ENCODE results near the gene DISP3. TPM values are rescaled to one million over a fixed set of nuclear protein-coding genes. Genes with fewer than 3 reads are reported as not detected.

Gene DISP3
- total RNA-seq, 2 experiments from 2014 or later: 0.63 to 0.65 TPM

- DNase-seq: no peak
- intact Hi-C loops (cut with micrococcal nuclease): no loop called here
- H3K27me3 Mint-ChIP-seq: no peaks in the 10 kb centered on the region
- H3K36me3 Mint-ChIP-seq (ENCODE audit: low read depth): no peaks in the 10 kb centered on the region
- H3K9me3 Mint-ChIP-seq: no peaks in the 10 kb centered on the region
- TF ChIP-seq, protein P1, sequence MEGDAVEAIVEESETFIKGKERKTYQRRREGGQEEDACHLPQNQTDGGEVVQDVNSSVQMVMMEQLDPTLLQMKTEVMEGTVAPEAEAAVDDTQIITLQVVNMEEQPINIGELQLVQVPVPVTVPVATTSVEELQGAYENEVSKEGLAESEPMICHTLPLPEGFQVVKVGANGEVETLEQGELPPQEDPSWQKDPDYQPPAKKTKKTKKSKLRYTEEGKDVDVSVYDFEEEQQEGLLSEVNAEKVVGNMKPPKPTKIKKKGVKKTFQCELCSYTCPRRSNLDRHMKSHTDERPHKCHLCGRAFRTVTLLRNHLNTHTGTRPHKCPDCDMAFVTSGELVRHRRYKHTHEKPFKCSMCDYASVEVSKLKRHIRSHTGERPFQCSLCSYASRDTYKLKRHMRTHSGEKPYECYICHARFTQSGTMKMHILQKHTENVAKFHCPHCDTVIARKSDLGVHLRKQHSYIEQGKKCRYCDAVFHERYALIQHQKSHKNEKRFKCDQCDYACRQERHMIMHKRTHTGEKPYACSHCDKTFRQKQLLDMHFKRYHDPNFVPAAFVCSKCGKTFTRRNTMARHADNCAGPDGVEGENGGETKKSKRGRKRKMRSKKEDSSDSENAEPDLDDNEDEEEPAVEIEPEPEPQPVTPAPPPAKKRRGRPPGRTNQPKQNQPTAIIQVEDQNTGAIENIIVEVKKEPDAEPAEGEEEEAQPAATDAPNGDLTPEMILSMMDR (IDR thresholded peaks at IDR 0.05): no peak
- POLR2A ChIA-PET: no interaction called here
- no peak overlapping the region for H3K4me3 Mint-ChIP-seq
- CTCF ChIA-PET: no interaction called here
- no peak for ATAC-seq
- H3K27ac Mint-ChIP-seq: no peak overlapping the region
- H3K4me1 Mint-ChIP-seq (ENCODE audit: low read depth): no peaks in the 10 kb centered on the region
Measured at GRCh38 chr1:11466416-11466815, 12.5 kb upstream of the DISP3 start.

DNA sequence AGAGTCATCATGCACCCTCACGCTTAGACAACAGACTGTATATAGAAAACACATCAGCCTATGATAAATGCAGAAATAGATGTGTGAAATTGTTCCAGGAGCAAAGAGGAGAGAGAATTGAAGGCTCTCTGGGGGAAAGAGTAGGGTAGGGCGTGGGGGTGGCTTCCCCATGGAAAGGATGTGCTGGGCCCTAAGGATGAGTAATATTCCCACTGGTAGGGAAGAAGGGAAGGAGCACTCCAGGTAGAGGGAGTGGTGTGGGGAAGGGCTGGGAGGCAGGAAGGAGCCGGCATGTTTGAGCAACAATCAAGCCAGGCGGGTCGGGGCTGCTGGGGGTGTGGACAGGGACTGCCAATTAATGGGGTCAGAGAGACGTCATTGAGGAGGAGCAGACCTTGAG is 10.1 kb upstream of the DISP3 start:
- DNase-seq (no peak), ATAC-seq (no peak)
- no peaks in the 10 kb centered on the region for H3K9me3 Mint-ChIP-seq
- peaks cover 1% of the 10 kb centered on the region for H3K27me3 Mint-ChIP-seq
- intact Hi-C loops (cut with micrococcal nuclease): no loop called here
- no peak overlapping the region for H3K4me3 Mint-ChIP-seq
- no peaks in the 10 kb centered on the region for H3K4me1 Mint-ChIP-seq (ENCODE audit: low read depth)
- no peak overlapping the region for H3K27ac Mint-ChIP-seq
- TF ChIP-seq, protein P1 (IDR thresholded peaks at IDR 0.05): no peak
- no peaks in the 10 kb centered on the region for H3K36me3 Mint-ChIP-seq (ENCODE audit: low read depth)
- CTCF ChIA-PET: no interaction called here
- POLR2A ChIA-PET: no interaction called here

DNA sequence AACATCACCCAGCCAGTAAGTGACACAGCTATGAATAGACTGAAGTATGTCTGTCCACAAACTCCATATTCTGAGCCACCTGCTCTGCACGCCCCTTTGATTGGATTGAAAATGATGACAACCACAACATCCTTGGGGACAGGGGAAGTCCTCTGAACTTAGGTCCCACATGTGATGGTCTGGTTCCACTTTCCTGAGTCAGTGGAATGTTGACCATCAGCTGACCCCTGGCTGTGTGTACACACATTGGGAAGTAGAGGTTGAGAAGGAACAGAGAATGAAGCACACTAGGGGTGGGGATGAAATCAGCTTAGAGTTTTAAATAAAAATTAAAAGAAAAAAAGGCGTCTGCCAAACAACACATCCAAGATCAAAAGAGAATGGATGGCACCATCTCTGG is 8.0 kb upstream of the DISP3 start:
- TF ChIP-seq, protein P1 (IDR thresholded peaks at IDR 0.05): no peak
- ATAC-seq (no peak), DNase-seq (no peak)
- no peaks in the 10 kb centered on the region for H3K9me3 Mint-ChIP-seq
- ChIA-PET POLR2A (no interaction called here), CTCF (interaction anchor here (1.0 to 1.5 kb wide), 2 partner anchors 8 to 367 kb away, joined by 3 to 9 read pairs; partner anchors contain the start of gene DISP3)
- no peak overlapping the region for H3K4me3 Mint-ChIP-seq
- H3K36me3 Mint-ChIP-seq (ENCODE audit: low read depth): no peaks in the 10 kb centered on the region
- H3K27ac Mint-ChIP-seq: no peak overlapping the region
- H3K4me1 Mint-ChIP-seq (ENCODE audit: low read depth): no peaks in the 10 kb centered on the region
- peaks cover 3% of the 10 kb centered on the region for H3K27me3 Mint-ChIP-seq
- intact Hi-C loops (cut with micrococcal nuclease): loop anchor here (10.0 kb wide), 1 partner anchor 174 kb away; no protein-coding TSS in a partner anchor

- DNase-seq: no peak
- ChIA-PET POLR2A (no interaction called here), CTCF (no interaction called here)
- Mint-ChIP-seq H3K4me3 (no peak overlapping the region), H3K4me1 (ENCODE audit: low read depth) (no peaks in the 10 kb centered on the region), H3K27me3 (peaks cover 8% of the 10 kb centered on the region), H3K36me3 (ENCODE audit: low read depth) (no peaks in the 10 kb centered on the region), H3K9me3 (no peaks in the 10 kb centered on the region), H3K27ac (no peak overlapping the region)
- intact Hi-C loops (cut with micrococcal nuclease): loop anchor here (10.0 kb wide), 1 partner anchor 173 kb away; no protein-coding TSS in a partner anchor
- ATAC-seq: no peak
- TF ChIP-seq, protein P1 (IDR thresholded peaks at IDR 0.05): no peak
Measured at GRCh38 chr1:11471473-11471872, 7.5 kb upstream of the DISP3 start.

DNA sequence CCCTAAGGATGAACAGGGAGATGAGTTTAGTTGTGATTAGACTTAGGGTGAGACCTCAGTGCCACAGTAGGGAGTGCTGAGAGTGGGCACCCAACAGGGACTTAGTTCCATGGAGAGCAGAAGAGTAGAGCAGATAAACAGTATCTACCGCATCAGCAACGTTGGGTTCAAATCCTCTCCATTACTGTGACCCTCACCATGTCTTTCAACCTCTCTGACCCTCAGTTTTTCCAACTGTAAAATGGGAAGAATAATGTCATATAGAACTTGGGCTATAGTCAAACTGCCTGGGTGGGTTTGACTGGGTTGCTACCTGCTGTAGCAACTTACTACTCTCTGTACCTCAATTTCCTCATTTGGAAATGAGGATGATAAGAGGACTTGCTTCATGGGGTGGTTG is 6.7 kb upstream of the DISP3 start:
- peaks cover 8% of the 10 kb centered on the region for H3K27me3 Mint-ChIP-seq
- TF ChIP-seq, protein P1 (IDR thresholded peaks at IDR 0.05): no peak
- intact Hi-C loops (cut with micrococcal nuclease): loop anchor here (10.0 kb wide), 1 partner anchor 173 kb away; no protein-coding TSS in a partner anchor
- H3K4me3 Mint-ChIP-seq: no peak overlapping the region
- DNase-seq (no peak), ATAC-seq (no peak)
- CTCF ChIA-PET: no interaction called here
- no peaks in the 10 kb centered on the region for H3K36me3 Mint-ChIP-seq (ENCODE audit: low read depth)
- POLR2A ChIA-PET: no interaction called here
- H3K9me3 Mint-ChIP-seq: no peaks in the 10 kb centered on the region
- no peak overlapping the region for H3K27ac Mint-ChIP-seq
- no peaks in the 10 kb centered on the region for H3K4me1 Mint-ChIP-seq (ENCODE audit: low read depth)
